ENCODE results near the gene PIAS2.

GRCh38 chr18:46886893-46887292 is 30.4 kb downstream of the PIAS2 start:
- TF ChIP-seq ZNF143 (CRISPR knock-in tag; IDR thresholded peaks at IDR 0.05) (no peak), MLX (CRISPR knock-in tag; conservative IDR thresholded peaks at IDR 0.05) (no peak)
